ENCODE data around the gene HAAO.

Gene HAAO

DNA sequence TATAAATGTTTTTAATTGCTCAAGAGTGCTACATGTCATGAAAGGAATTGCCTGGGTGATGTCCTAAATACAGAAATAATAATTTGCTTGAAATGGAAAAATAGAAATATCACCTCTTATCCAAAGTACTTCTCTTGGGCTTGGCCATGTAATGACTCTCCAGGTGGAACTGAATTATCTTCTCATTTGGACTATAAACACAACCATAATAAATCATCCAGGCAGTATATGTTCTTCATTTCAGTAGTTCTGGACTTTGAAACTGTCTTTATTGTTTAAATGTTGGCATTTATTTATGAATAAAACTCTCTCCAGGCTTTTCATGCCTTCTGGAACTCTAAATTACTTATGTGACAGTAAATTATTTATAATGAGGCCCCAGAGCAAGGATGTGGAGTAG is 68.9 kb downstream of the HAAO start:
- Histone ChIP-seq H4K20me1 (ENCODE audit: control insufficient read depth, insufficient read depth, low read depth, low read length) (no peaks in the 10 kb centered on the region), H3K36me3 (ENCODE audit: control insufficient read depth, low read length) (no peaks in the 10 kb centered on the region), H3K4me1 (ENCODE audit: control insufficient read depth, low read length) (no peaks in the 10 kb centered on the region), H3K9me3 (ENCODE audit: control insufficient read depth, insufficient read depth, low read length) (no peaks in the 10 kb centered on the region), H3K27ac (ENCODE audit: low read depth, low read length) (no peak overlapping the region), H3K79me2 (ENCODE audit: control insufficient read depth, low read length) (no peaks in the 10 kb centered on the region), H3K9me2 (replicated peaks; ENCODE audit: control insufficient read depth, low read length) (no peaks in the 10 kb centered on the region), H3K4me2 (ENCODE audit: low read length) (no peak overlapping the region), H3K27me3 (ENCODE audit: control insufficient read depth, low read length) (no peaks in the 10 kb centered on the region), H3K4me3 (ENCODE audit: low read length) (no peak overlapping the region), H3F3A (ENCODE audit: control insufficient read depth, insufficient read depth) (no peaks in the 10 kb centered on the region)
- no peak for TF ChIP-seq EZH2phosphoT487 (IDR thresholded peaks at IDR 0.05; ENCODE audit: borderline replicate concordance, low read length)
- no peak for TF ChIP-seq CTCF (IDR thresholded peaks at IDR 0.05; ENCODE audit: low read depth, low read length, poor library complexity, severe bottlenecking)

GRCh38 chr2:42722320-42723190 is 69.8 kb downstream of the HAAO start:
- H3K27me3 ChIP-seq (ENCODE audit: control insufficient read depth, low read length): no peaks in the 10 kb centered on the region
- H3K4me3 ChIP-seq (ENCODE audit: low read length): no peak overlapping the region
- TF ChIP-seq CTCF (IDR thresholded peaks at IDR 0.05; ENCODE audit: low read depth, low read length, poor library complexity, severe bottlenecking) (no peak), EZH2phosphoT487 (IDR thresholded peaks at IDR 0.05; ENCODE audit: borderline replicate concordance, low read length) (no peak)
- no peaks in the 10 kb centered on the region for H3F3A ChIP-seq (ENCODE audit: control insufficient read depth, insufficient read depth)
- no peaks in the 10 kb centered on the region for H3K9me2 ChIP-seq (replicated peaks; ENCODE audit: control insufficient read depth, low read length)
- H3K4me2 ChIP-seq (ENCODE audit: low read length): no peak overlapping the region
- H3K36me3 ChIP-seq (ENCODE audit: control insufficient read depth, low read length): no peaks in the 10 kb centered on the region
- no peaks in the 10 kb centered on the region for H3K4me1 ChIP-seq (ENCODE audit: control insufficient read depth, low read length)
- no peaks in the 10 kb centered on the region for H3K79me2 ChIP-seq (ENCODE audit: control insufficient read depth, low read length)
- no peaks in the 10 kb centered on the region for H4K20me1 ChIP-seq (ENCODE audit: control insufficient read depth, insufficient read depth, low read depth, low read length)
- H3K9me3 ChIP-seq (ENCODE audit: control insufficient read depth, insufficient read depth, low read length): no peaks in the 10 kb centered on the region
- no peak overlapping the region for H3K27ac ChIP-seq (ENCODE audit: low read depth, low read length)

DNA sequence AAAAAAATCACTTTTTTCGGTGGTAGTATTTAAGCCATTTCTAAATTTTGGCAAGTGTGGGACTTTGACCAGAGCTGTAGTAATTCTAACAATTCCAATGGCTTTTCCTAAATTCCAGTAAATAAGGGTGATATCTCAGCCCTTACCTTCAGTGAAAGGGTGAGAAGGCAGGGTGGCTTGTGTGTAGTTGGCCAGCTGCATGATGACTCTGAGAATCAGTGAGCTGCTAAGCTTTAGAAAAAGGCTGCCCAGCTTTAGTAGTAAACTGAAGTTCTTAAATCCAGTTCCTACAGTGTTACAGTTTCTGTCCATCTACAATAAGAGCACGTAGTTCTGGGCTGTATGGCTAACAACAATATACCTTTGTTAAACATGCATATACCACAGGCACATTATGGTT is 70.5 kb downstream of the HAAO start:
- Histone ChIP-seq H3K9me2 (replicated peaks; ENCODE audit: control insufficient read depth, low read length) (no peaks in the 10 kb centered on the region), H4K20me1 (ENCODE audit: control insufficient read depth, insufficient read depth, low read depth, low read length) (no peaks in the 10 kb centered on the region)
- TF ChIP-seq CTCF (IDR thresholded peaks at IDR 0.05; ENCODE audit: low read depth, low read length, poor library complexity, severe bottlenecking): no peak
- TF ChIP-seq EZH2phosphoT487 (IDR thresholded peaks at IDR 0.05; ENCODE audit: borderline replicate concordance, low read length): no peak

More for the DNA sequence above, 70.5 kb downstream of the HAAO start:
- Histone ChIP-seq H3K27me3 (ENCODE audit: control insufficient read depth, low read length) (no peaks in the 10 kb centered on the region), H3K4me2 (ENCODE audit: low read length) (no peak overlapping the region), H3K4me3 (ENCODE audit: low read length) (no peak overlapping the region), H3K27ac (ENCODE audit: low read depth, low read length) (no peak overlapping the region), H3K9me3 (ENCODE audit: control insufficient read depth, insufficient read depth, low read length) (no peaks in the 10 kb centered on the region), H3K36me3 (ENCODE audit: control insufficient read depth, low read length) (no peaks in the 10 kb centered on the region), H3F3A (ENCODE audit: control insufficient read depth, insufficient read depth) (no peaks in the 10 kb centered on the region), H3K4me1 (ENCODE audit: control insufficient read depth, low read length) (no peaks in the 10 kb centered on the region), H3K79me2 (ENCODE audit: control insufficient read depth, low read length) (no peaks in the 10 kb centered on the region)
